HL-60/S4 (cell line): ENCODE measurements around the gene OSBPL7.

Experiments used
- in situ Hi-C: fragments of 300-500 bp; cut with MboI; formaldehyde crosslinking; loops from 2 replicates; pipeline ENCODE4 v1.14.3; 2022; ENCODE audit warnings: low sequenced_read_pairs

The OSBPL7 gene

DNA sequence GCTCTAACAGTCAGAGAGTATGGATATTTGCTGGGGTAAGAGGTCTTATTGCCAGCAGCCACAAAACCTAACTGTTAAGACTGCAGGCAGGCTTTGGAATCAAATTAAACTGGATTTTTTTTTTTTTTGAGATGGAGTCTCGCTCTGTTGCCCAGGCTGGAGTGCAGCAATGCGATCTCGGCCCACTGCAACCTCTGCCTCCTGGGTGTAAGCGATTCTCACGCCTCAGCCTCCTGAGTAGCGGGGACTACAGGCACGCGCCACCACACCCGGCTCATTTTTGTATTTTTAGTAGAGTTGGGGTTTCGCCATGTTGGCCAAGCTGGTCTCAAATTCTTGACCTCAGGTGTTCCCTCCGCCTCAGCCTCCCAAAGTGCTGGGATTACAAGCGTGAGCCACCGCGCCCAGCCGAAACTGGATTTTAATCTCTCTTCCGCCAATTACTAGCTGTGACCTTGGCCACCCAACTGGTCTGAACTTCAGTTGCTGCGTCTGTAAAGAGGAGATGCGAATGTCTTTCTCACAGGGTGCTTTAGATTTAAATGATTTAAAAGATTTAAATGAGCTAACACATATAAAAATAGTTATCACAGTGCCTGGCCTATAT lies 8.9 kb upstream of the OSBPL7 start:
- in situ Hi-C loops = loop anchor here (10.0 kb wide), 1 partner anchor 184 kb away; no protein-coding TSS in a partner anchor

DNA sequence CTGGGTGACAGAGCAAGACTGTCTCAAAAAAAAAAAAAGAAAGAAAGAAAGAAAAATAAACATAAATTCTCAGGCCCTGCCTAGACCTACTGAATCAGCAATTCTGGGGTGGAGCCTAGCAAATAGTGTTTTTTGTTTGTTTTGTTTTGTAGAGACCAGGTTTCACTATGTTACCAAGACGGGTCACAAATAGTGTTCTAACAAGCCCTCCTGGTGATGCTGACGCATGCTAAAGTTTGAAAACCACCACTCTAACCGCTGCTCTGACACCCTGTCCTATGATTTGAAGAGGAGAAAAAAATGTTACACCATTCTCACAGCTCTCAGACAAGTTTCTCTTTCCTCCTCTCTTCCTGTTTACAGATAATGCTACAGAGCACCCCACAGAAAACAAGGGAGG lies 8.3 kb upstream of the OSBPL7 start:
- in situ Hi-C loops = loop anchor here (10.0 kb wide), 1 partner anchor 185 kb away; no protein-coding TSS in a partner anchor

DNA sequence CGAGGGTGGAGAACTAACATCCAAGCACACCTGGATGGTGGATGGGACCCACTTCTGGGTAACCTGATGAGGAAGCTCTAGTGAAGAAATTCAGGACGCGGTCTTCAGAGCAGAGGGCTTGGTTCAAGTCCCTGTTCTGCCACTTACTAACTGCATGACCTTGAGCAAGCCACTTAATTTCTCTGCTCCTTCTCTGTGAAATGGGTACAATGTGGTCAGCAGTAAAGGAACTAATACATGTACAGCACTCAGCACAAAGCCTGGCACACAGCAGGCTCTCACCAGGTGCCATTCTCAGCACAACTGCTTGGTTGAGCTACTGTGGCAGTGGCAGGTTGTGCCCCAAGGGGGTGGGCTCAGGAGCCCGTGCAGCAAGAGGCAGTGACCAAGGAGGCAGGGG lies 1.9 kb upstream of the OSBPL7 start:
- in situ Hi-C loops = no loop called here

DNA sequence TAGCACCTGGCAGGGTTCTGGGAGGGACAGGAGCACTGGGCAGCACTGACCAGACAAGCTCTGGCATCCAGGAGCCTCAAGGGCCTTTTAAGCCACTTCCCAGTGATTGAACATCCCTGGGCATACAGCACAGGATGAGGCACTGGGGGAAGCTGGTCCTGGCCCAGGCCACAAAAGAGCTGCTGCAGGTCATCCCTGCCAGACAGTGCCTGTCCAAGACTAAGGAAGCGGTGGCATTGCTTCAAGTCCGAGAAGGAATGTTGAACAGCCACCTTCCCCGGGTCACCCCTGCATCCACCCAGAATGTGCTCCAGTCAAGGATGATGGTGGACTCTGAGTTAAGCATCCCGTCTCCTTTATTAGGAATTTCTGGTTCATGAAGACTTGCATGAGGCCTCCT lies 1.2 kb upstream of the OSBPL7 start:
- in situ Hi-C loops = no loop called here

DNA sequence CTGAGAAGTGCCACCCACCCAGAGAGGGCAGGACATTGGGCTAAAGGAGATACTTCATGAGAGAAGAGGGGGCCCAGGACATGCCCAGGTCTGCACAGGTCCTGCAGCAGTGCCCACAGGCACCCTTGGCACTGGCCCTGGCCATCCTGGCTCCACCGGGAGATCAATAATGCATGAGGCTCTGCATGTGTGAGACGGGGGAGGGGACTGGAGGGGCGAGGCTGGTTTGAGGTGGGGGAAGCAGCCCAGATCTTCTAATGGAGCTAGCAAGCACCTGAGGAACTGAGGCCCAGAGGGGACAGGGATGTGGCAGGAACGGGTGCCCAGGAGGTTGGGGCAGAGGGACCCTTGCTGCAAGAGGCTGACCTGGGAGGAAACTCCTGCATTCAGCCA lies 567 bp downstream of the OSBPL7 start:
- in situ Hi-C loops = no loop called here

DNA sequence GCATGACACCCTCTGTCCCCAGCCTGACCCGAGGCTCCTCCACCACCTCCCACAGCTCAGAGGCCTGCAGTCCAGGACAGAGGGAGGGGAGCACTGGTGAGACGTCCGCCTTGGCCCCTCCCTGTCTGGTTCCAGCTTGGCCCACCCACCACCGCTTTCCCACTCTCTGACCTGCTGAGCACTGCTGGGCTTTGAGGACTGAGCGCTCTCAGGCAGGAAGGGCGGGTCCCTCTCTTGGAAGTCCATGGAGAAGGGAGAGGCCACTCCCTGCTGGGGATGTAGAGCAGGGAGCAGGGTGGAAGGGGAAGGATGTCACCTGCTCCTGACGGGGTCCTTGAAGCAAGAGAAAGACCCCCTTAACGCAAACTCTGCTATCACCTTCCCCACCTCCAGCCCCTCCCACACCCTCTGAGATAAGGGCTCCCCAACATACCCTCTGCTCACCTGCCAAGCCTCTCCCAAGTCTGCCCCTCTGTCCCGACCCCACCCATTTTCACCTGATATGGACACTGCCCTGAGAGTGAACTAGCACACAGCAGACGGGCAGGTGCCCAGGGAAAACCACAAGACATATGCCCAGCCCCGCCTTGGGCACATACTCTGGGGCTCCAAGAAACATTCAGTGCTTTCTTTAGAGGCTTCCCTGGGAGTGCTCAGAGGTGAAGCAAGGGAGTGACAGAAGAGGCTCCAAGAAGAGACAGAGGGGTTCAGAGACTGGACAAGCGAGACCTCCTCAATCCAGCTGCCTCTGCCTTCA lies 1.4 kb downstream of the OSBPL7 start:
- in situ Hi-C loops = no loop called here

DNA sequence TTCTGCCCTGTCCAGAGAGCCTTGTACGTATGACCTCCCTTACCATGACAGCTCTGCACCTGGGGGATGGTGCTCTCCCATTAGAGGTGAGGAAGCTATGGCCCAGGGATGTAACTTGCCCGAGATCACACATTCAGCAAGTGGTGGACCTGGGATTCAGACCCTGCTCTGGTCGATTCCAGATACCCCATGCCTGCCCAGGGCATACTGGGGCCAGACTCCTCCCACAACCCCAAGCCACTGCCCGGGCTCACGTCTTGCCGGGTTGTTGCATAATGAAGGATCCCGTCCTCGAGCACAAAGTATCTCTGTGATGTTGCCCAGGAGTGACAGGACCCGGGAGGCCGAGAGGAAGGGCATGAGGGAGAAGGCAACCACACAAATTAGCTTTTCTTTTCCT lies 2.1 kb downstream of the OSBPL7 start:
- in situ Hi-C loops = no loop called here

DNA sequence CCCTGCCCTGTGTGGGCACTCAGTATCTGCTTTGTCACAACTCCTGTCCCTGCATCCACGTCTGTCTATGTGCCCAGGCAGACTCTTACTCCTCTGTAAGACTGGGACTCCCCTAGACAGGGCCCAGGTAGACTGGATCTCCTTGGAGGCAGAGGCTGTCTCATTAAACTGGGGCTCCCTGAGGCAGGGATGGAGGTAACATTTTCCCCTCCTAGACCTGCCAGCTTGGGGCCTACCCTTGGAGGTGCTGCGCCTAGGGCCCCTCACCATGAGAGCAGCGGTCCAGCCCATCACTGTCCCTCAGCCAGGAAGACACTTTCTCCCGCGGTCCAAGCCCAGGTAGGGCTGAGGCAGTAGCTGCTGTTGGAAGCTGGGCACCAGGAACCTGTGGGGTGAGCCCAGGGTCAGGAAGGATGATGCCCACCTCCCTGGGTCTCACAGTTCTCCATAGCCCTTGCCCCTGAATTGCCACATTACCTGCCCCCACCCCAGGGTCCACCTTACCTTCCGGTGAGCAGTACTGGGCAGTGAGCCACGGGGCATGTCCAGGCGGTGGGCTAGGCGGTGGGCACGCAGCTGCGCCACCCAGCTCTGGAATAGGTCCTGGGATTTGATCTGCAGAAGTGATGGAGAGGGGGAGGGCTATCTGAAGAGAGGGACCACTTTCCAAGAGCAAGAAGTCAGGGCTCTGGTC lies 3.4 kb downstream of the OSBPL7 start:
- in situ Hi-C loops = no loop called here

DNA sequence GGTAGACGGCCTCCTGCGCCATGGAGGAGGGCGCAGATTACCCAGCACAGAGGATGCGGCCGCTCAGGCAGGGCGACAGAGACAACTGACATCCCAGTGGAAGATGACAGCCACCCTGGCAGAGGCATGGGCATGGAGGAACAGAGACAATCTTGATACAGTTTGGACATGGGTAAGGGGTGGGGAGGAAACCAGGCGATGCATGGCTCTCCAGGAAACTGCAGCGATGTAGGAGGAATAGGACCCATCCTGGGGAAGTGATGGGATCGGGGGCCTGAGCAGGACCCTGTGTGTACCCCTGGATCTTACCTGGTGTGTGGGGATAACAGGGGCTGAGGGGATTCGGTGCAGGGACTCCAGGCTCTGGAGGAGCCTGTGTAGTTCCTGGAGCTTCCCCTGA lies 4.6 kb downstream of the OSBPL7 start:
- in situ Hi-C loops = no loop called here

DNA sequence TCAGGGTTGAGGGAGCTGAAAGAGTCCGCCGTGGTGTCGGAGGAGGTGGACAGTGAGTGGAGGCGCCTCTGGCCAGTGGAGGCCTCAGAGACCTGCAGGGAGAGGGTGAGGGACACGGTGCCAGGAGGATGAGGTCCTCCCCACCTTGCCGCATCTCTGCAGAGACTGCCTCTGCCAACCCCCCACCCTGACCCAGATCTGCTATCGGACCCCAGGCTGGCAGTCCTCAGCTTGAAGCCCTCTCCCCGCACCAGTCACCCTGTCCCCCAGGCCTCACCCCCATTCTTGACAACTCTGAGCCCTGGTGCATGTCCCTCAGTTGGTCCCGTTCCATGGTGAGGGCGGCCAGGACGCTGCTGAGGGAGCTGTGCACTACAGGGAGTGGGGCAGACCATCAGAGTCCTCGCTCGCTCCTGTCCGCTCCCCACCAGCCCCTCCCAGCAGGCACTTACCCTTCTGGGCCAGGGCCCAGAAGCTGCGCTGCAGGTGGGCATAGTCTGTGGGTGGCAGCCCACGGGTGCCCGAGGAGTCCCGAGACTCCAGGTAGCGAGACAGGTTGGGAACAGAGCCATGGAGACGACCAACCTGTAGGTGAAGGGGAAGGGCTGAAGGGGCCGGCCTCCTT lies 5.4 kb downstream of the OSBPL7 start:
- in situ Hi-C loops = no loop called here

DNA sequence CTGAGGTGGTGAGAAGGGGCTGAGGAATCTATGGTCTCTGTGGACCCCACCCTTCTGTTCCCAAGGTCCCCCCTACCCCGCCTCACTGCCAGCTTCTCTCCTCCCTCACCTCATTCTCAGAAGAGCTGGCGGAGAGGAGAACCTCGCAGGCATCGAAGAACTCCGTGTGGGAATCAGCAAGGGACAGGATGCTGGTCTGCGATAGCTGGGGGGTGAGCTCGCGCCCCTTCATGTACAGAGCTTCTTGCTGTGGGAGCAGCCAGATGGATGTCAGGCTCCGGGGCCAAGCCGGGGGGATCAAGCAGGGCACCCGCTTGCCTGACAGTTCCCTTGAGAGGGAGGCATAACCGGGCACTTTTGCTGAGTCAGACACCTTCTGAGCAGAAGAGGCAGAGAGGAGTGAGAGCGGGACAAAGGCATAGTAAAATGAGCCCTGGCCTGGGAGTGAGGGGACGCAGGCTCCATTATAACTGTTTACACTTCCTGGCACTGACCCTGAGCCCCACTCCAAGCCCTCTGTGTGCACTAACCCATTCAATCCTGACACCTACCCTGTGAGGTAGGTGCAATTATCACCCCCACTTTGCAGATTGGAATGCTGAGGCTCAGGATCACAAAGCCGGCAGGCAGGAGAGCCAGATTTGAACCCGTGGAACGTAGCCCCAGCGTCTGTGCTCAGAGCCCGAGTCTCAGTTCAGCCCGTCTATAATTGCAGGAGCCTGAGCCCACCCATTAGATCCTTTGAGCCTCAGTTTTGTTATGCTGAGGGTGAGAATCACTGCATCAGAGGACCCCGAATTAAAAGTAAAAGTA lies 6.3 kb downstream of the OSBPL7 start:
- in situ Hi-C loops = no loop called here

DNA sequence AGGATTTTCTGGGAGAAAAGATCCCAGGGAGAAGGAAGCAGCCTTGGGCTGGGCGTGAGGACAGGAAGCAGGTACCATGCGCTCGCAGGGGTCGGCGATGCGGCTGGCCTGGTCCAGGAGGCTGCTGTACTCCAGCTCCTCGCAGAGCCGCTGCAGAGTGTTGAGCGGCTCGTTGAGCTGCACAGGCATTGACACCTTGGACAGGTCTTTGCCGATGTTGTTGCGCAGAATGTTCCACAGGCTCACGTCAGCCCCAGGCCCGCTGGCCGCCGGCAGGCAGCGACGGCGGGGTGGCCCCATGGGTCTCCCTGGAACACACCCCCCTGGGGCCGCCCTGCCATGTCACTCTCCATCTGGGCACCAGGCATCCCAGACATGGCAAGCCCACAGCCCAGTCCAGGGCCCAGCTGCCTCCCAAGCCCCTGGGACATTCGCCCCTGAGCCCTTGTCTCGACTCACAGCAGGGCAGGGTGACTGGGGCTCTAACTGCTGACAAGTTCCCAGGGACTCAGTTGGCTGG lies 8.0 kb downstream of the OSBPL7 start:
- in situ Hi-C loops = no loop called here

DNA sequence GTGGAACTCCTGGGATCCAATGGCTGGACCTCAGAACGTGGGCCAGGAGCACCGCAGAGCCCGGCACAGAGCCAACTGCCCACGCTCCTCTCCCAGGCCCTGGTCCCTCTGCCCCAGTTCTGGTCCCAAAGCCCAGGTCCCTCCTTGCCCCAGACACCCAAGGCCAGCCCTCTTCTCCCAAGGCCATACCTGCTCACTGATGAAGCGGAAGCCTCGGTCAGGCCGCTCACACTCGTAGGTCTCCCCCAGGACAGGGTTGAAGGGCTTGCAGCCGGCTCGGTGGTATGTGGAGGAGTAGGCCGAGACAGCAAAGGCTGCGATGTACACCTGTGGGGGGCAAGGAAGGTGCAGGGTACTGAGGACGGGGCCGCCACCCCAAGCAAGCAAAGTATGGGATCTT lies 8.5 kb downstream of the OSBPL7 start:
- in situ Hi-C loops = no loop called here

DNA sequence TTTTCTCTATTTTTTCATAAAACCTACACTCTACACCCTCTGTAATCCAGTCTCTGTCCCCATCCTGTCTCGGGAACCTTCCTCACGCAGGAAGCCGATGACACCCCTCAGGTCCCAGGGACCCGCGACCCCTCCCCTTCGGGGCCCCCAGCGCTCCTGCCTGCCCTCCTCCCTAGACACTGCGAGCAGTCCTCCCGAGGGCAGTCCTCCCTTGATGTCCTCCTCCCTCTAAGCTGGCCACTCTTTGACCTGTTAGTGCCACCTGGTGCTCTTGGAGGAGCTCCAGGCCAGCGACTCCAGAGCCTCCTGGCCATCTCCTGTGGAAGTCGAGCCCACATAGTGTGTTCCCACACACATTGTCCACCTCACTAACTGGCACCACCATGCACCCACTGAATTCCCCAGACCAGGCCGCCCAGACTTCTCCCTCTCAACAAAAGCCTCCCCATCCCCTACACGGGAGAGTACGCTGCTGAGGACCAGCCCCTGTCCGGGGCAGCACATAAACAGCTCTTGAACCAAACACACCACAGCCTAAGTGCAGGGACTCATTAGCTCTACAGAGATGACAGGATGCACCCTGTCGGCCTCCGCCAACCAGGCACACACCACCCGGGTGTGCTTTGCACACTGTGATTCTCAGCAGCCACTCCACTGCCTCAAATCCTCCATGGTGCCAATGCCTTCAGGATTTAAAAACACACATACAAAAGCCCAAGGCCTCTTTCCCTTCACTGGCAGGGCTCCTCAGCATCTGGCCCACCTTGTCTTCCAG lies 9.3 kb downstream of the OSBPL7 start:
- in situ Hi-C loops = no loop called here

DNA sequence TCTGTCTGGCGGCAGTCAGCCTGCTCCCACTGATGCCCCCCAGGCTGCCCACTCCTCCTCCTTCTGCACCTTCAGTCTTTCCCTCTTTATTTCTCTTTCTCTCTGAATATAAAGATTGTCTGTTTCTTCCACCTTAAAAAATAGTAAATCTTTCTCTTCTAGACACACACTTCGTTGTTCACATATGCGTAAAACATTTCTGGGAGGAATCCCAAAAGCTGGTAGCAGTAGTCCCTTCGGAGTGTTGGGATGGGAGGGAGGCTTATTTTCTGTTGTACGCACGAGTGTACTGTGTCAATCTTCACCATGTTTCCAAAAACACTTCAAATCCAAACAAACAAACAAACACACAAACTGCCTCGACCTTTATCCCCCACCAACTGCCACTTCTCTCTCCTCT lies 9.9 kb downstream of the OSBPL7 start:
- in situ Hi-C loops = no loop called here

DNA sequence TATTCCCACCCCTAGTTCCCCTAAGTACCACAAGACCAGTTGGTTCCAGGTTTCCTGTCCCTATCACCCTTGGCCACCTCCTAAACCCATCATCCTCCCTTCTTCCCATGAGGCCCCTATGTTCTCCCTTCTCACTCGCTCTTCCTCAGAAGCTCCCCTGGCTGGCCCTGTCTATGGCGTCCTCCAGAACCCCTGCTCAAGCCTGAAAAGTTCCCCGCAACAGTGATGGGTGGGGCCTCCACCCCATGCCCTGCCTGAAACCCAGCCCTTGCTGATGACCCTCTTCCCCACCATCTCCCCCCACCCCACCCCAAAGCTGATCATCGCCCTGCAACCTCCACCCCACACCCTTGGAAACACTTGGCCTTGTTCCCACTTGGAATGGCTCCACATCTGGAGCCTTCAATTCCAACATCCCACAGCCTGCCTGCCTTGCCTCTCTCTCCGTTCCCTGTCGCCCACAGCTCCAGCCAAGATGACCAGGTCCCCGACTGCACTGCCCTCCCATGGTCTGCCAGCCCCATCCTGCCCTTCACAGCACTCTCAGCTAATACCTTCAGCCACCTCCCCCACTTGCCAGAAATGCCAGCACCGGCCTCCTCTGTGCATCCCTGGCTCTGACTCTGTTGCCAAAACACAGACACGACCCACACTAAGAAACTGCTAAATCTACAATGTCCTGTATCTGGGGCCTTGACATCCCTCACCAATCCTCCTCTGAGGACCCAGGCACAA lies 10.5 kb downstream of the OSBPL7 start:
- in situ Hi-C loops = no loop called here

DNA sequence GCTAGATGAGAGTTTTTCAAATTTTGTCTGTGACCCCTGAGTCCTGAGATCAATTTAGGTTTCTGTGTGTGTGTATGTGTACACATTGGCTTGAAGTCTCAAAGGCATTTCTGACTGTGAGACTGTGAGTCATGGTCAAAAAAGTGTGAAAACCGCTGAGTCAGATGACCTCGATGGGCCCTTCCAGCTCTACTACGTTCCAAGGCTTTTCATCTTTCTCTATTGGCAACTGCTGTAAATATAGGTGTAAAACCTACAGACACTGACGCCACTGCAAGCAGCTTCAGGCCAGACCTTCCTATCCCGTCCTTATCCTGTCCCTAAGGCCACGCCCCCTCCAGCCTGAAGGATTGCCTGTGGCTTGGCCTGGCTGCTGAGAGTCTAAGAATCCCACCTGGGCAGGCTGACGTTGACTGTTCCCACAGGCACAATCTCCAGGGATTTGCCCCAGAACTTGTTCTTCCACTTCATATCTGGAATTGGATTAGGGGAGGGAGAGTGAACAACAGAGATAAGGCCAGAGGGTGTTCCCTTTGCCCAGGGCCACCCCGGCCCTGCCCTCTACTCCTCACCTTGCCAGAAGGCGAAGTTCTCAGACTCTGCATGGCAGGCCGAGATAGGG lies 11.3 kb downstream of the OSBPL7 start:
- in situ Hi-C loops = no loop called here

DNA sequence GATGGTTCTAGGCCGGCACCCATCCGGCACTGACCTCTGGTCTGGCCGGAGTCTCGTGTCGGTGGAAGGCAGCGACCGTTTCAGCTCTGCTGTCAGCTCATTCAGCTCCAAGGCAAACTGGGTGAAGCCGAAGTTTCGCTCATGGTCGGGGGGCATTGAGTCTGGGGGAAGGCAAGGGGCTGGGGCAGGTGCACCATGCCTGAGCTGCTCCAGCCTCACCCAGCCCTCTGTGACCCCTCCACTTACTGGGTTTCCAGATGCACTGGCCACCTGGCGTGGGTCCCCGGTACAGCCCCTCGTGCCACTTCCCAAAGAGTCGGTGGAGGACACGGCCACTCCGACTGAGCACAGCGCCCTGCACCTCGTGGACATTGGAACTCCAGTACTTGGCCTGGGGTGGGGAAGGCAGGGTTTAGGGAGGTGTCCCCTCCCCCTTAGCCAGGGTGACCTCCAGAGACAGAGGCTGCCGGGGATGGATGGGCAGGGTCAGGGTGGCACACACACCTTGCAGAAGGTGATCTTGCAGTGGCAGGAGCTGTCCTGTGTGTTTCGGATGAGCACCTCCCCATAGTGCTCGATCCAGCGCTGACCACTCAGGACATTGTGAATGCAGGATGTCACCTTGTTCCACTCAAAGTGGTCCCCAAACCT lies 12.6 kb downstream of the OSBPL7 start:
- in situ Hi-C loops = no loop called here
